GM21717 (cell line): ENCODE data around the gene TEX14.
"Not testable (repeated sequence)": the region's sequence is repeated elsewhere in the genome, so short reads cannot be mapped to it uniquely, and the experiment has no call there.

Experiments used
- ATAC-seq: cut with Tn5 transposase; IDR thresholded peaks from one replicate; pipeline ENCODE4 v1.9.1; 2021; ENCODE audit warnings: mild to moderate bottlenecking, moderate library complexity; ENCODE audit not compliant: unreplicated experiment

TEX14 gene

DNA sequence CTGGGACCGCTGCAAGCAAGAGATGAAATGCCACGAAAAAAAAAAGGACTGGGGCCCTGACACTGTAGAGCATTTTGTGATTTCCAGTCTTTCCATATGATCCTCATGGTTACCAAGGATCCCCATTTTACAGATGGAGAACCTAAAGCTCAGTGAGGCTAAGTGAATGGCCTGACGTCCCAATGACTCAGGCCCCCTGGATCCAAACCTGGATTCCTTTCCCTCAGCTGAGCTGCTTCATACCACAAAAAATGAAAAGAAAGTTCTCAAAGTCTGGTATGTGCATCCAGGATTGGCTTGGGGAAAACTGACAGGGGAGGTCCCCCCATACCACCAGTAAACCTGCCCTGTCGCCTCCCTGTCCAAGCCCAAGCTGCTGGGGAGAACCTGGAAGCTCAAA lies 80.5 kb downstream of the TEX14 start:
- ATAC-seq = no peak

DNA sequence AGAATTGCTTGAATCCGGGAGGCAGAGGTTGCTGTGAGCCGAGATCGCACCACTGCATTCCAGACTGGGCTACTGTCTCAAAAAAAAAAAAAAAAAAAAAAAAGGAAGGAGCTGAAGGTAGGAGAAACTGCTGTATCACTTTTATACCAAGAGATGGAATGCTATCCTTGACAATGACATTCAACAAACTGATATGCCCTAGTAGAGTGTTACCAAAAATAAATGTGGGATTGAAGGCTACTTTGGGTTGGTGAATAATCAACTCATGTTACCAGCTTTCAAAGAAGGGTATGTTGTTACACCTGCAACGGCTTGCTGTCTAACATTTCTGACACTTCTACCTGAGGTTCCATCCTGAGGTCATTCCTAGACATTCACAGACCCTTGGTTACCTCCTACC lies 84.9 kb downstream of the TEX14 start:
- no peak for ATAC-seq

DNA sequence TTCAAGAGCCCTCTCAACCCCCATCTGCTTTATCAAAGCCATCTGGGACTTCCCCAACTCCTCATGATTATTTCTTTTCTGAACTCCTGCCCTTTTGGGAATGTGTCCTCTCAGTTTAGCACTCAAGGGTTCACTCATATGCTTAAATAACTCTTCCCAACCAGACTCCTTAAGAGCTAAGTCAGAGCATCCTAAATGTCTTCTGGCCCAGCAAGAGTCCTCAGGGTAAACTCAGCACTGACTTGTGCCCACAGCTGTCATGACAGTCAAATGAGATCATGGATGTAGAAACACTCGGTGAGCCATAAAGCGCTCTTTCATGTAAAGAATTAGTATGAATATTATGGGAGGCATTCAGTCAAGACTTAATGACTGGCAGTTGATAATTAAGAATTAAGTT lies 85.9 kb downstream of the TEX14 start:
- no peak for ATAC-seq

DNA sequence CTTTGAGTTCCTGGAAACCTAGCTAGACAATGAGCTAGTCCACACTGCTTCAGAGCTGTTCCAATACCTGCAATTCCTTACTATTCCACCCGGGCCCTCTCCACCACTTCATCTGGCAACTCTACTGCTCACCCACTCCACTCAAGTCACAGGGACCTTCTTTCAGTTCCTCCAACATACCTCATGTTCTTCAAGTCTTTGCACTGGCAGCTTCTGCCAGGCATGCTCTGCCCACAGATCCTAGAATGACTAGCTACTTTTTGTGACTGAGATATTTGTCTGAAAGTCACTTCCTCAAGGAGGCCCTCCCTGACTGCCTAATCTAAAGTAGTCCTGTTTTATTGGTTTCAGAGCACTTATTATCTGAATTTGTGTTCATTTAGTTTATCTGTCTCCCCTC lies 86.4 kb downstream of the TEX14 start:
- ATAC-seq = peak; percentile 59

DNA sequence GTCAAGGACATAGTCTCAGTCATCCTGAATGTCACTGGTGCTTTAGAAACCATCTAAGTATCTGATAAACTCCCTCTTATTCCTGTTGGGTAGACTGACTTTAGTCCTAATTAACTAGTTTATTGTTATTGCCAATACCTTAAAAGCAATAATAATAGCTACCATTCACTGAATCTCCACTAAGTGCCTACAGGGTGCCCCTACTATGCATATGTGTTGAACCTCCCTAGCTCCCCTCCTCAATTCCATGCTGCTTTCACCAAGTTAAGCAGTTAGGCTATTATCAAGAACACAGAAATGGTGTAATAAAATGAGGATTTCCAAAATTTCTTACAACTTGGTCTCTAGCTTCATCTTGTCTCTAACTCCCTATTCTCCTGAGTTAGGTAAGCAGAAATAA lies 89.9 kb downstream of the TEX14 start:
- no peak for ATAC-seq

DNA sequence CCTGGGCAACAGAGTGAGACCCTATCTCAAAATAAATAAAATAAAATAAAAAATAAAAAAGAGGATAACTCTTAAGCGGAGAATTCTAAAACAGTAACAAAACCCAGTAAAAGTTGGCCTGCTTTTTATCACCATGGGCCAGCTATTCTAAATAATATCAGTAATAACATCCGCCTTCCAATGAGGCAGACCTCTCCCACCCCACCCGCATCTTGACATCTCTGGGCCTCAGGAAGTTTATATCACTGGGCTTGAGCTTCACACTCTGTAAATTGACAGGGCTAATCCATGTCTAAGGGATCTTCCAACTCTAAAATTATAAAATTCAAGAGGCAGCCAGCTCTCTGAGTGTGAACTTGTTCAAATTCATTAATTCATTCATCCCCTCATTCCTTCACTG lies 94.5 kb downstream of the TEX14 start:
- no peak for ATAC-seq

DNA sequence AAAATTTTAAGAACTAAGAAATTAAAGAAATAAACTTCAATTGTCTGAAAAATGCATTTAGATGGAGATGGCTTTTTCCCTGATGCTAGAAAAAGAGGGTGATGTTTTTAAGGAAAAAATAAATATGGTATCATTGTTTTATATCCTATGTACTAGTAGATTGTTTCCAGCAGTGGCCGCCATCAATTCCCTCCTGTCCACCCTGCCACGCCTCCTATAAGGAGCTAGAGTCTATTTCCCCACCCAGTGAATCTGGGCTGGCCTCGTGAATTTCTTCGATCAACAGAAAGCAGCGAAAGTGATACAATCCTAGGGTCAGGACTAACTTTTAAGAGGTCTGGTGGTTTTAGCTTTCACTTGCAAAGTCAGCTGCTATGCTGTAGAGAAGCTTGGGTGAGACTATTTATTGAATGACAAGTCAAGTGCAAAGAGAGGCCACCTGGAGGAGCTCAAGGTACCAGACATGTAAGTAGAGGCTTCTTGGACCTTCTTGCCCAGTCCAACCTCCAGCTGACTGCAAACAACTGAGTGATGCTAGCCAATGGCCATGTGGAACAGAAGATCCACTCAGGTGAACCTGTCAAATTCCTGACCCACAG lies 96.6 kb downstream of the TEX14 start:
- no peak for ATAC-seq

DNA sequence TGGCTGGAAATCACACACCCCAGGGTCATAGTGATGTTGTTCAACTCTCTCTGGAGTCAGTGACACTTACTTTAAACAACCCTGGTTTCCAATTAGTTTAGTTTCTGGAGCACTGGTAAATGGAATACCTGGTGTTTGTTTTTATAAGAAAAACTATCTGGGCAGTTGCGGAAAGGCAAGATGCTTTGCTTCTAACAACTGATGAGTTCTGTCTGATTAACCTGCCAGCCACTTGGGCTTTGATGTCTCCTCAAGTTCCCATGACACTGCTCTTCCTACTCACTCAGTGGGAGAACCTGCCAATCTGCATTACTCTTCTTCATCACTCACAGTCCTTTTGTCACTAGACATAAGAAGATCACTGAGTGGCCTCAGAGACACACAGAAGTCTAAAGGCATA lies 98.7 kb downstream of the TEX14 start:
- no peak for ATAC-seq

DNA sequence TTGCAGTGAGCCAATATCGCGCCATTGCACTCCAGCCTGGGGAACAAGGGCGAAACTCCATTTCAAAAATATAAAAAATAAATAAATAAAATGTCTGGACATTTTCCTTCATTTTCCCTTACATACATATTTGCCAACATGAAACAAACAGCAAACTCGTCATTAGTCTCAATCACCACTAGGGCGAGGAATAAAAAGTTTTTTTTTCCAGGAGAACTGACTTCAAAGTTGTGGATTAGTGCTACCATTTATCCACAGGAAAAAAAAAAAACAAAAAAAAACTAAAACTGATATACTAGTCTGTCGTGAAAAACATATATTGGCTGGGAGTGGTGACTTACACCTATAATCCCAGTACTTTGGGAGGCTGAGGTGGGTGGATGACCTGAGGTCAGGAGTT lies 100.4 kb downstream of the TEX14 start:
- ATAC-seq = no peak

DNA sequence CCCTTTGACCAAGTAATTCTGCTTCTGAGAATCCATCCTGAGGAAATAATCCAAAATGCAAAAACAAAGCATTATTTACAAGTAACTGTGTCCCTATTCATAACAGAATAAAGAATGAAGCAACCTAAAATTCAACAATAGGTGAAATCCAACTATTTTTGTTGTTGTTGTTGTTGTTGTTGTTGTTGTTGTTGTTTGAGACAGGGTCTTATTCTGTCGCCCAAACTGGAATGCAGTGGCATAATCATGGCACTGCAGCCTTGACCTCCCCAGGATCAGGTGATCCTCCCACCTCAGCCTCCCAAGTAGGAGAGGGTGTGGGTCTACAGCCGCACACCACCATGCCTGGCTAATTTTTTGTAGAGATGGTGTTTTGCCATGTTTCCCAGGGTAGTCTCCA lies 101.5 kb downstream of the TEX14 start:
- ATAC-seq = no peak

DNA sequence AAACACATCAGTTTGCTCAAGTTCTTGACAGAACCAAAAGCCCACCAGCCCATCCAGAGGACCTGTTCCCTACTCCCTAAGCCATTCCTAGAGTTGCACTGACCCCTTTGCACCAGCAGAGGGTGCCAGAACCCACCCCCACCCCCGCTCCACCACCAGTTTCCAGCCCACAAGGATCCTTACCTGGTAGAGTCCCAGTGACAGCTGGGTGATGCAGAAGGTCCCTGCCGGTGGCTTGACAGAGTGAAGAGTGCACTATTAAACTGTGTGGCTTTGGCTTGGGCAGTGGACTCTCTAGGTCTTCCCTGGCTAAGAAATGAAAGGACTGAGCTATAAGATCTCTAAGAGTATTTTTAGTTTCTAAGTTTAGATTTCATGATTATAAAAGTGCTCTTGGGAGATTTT lies 104.1 kb downstream of the TEX14 start:
- no peak for ATAC-seq

DNA sequence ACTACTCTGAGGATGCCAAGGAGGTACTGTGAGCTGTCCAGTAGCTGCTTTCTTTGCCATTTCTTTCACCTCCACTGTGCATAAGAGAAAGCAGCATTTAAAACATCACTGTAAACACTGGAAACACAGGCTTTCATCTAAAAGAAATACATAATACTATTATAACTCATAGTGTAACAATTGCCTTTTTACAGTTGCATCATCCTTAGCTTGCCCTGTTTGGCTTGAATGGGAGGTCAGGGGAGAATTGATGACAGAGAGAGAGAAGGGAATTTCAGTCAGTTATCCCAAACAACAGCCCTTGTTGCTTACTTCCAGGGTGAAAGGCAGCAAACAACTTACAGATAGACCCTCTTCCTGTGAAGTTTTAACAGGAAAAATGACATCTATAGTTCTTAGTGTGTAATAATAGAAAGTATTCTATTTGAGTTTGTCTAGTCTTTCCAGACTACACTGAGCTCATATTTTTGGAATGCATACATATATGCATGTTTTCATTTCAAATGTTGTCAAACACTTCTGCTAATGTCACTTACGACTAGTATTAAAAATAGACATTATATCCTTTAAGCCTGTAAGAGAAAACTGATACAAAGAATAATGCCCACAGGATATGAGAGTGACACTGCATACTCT lies 105.7 kb downstream of the TEX14 start:
- no peak for ATAC-seq

DNA sequence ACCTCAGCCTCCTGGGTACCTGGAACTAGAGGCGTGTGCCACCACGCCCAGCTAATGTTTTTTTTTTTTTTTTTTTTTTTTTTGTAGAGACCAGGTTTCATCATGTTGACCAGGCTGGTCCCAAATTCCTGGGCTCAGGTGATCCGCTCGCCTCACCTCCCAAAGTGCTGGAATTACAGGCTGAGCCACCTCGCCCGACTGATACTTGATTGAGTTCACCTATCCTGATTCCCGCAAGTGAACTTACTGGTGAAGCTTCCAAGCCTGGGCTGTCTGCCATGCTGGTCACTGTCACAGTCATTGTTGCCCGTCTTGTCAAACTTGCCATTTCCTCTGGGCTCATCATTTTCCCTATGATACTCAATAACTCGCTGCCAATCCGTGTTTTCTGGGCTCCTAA lies 106.3 kb downstream of the TEX14 start:
- ATAC-seq = no peak

DNA sequence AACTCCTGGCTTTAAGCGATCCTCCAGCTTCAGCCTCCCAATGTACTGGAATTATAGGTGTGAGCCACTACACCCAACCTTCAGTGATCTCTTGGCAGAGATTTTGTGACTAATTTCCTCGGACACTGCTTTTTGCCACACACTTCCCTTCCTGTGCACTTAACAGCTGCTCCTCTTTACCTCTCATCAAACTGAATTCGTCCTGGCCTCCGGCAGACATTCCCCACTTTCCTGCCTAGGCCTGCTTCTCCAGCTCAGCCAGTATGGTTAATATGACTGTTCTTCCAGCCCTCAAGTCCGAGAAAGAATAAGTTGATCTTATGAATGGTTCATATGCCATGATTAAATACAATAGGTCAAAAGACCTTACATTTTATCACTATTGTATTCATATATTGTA lies 108.4 kb downstream of the TEX14 start:
- no peak for ATAC-seq

DNA sequence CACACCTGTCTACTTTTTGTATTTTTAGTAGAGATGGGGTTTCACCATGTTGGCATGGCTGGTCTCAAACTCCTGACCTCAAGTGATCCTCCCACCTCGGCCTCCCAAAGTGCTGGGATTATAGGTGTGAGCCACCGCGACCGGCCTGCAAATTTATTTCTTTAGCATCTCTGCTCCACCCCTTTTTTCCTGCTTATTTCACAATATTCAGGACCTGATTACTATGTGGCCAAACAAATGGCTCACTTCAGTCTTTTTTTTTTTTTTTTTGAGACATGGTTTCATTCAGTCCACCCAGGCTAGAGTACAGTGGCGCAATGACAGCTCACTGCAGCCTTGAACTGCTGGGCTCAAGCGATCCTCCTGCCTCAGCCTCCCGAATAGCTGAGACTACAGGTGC lies 109.1 kb downstream of the TEX14 start:
- ATAC-seq = not testable (repeated sequence)

DNA sequence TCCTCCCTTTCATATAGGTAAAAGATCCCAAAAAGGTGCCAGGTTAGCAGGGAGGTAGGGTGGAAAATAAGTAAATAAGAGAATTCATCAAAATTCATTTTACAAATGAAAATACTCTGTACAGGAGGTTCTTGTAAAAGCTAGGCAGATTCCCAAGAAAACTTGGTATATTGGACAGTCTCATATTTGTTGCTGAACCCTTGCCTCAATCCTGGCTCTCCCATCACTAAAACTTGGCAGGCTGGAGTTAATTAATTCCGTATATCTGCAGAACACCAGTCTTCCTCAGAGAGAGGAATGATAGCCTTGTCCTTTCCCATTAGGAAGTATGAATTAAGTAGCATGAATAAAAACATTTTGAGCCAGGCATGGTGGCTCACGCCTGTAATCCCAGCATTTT lies 111.2 kb downstream of the TEX14 start:
- ATAC-seq = no peak

DNA sequence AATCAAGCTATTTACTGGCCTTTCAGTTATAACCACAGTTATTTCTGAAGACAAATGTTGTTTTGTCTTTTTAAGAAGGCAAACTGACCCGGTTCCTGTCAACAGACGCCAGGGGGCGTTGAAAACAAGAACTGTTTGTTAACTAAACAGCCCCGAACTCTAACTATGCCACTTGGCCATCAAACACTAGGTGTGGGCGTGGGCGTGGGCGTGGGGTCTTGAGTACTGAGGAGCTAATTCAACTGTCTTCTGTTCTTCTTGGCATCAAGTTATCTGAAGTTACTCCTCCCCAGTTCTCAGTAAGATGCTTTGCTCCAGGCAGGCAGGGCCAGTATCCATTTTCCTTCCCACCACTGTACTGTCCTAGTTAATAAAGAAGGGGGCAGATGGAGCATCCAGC lies 114.1 kb downstream of the TEX14 start:
- no peak for ATAC-seq

DNA sequence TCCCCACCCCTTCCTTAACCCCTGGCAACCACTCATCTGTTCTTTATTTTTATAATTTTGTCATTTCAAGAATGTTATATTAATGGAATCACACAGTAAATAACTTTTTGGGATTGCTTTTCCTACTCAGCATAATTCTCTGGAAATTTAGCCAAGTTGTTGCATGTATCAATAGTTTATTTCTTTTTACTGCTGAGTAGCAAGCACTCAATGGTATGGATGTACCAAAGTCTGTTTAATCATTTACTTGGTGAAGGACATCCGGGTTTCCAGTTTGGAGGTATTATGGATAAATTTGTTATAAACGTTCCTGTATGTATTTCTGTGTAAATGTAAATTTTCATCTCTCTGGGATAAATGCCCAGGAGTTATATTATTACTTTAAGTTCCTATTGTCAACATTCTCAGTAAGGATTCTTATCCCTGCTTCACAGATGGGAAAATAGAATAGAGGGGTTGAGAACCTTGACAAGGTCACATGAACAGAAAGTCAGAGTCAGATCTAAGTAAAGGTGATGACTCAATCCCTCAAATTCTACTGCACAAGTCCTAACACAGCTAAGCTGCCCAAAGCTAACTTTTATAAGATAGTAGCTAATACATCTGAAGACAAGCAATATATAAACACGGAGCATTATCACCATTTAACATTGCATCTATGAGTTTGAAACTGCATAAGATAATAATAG lies 115.0 kb downstream of the TEX14 start:
- no peak for ATAC-seq

DNA sequence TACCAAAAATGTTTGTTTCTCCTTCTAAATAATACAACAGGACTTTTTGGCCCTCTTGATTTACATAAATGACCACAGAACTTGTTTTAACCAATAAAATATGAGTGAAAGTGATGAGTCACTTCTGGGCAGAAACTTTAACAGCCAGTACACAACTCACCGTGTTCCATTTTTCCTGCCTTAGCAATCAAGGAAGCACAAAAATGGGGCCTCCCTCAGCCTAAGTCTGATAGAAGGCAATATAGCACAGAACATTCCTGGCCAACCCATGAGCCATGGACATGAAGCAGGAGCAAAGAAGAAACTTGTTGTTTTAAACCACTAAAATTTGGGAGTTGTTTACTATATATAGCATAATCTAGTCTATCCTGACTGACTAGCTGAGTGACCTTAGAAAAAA lies 116.3 kb downstream of the TEX14 start:
- ATAC-seq = no peak

DNA sequence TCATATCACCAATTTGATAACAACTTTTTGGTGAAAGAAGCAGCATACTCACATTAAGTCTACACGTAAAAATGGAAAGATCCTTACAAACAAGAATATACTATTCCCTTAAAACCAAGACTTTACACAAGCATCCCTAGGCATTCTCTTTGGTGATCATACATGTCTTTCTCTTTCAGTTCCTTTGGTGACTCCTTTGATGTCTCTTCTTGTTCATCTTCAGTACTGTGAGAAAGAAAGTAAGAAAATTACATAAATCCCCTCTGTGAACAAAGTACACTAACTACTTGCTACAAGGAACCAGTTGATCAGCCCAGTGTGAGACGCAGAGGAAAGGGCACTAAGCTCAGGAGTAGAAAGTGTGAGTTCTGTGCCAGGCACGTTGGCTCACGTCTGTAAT lies 117.8 kb downstream of the TEX14 start:
- no peak for ATAC-seq

DNA sequence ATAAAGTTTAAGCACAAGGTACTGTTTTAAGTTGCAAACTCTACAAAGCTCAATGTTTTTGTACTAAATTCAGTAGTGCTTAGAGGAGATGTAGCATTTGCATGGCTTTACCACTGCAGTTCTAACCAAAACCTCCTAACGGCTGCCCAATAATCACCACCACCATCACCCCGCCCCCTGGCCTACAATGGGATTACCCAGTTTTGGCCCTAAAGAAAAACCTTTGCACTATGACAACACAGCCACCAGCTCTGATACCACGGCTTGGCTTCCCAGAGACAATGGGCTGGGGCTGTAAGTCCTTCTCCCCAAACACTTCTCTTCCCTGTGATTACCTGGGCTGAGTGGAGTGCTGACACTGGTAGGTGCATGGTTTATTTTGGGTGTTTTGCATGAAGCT lies 119.0 kb downstream of the TEX14 start:
- ATAC-seq = no peak

DNA sequence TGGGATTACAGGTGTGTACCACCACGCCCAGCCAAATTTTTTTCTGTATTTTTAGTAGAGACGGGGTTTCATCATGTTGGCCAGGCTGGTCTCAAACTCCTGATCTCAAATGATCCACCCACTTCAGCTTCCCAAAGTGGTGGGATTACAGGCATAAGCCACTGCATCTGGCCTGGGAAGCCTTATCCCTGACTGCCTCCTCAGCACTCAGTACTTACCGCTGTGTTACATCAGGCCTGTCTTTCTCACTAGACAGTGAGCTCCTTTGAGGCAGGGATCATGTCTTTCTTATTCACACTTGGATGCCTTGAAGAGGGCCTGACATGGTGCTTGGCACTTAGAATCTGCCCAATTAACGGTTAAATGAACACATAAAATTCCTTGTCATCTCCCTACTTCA lies 121.1 kb downstream of the TEX14 start:
- no peak for ATAC-seq

DNA sequence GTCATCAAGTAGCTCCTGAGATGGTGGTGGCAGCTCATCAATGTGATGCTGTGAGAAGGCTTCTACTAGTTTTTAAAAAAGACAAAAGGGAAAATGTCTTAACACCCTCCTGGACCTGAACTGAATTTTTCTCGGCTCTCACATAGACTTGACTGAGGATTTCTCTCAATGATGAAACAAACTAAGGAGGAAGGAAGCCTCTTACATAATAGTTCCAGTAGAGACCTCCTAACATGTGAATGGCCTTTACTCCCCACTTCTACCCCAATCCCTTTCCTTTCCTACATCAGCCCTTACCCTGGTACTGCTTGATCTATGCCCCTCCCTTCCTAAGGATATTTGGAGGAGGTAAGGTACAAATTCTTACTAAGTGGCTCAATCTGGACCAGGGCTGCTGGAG lies 122.6 kb downstream of the TEX14 start:
- no peak for ATAC-seq
